NCI-H2107 (cell line): ENCODE measurements around the gene OR10G8.

Source experiments
- DNase-seq: peaks from one replicate; lab custom pipeline; 2025; lab: John Stamatoyannopoulos, UW

OR10G8 gene

DNA sequence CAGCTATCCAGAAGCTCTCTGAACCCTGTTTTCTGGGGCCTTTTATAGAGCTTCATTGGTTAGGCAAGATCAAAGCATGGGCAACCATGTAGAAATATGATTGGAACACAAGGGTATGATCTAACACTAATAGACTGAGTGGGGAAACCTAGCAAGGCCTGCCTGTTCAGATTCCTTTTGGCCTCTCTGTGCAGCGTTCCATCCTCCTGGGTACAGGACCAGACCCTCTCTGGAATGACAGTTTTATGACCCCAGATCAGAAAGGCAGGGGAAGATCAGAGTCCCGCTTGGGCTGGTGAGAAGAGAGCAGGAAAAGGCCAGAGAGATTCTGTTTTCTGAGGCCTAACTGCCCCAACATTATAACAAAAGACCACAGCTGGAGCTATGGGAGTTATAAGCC is 52.0 kb downstream of the OR10G8 start:
- no peak for DNase-seq

GRCh38 chr11:124079631-124080326 is 53.2 kb downstream of the OR10G8 start:
- no peak for DNase-seq
